Upper lobe of right lung (tissue), 1 donor: ENCODE results near the gene GPANK1. TPM values are rescaled to one million over a fixed set of nuclear protein-coding genes. Genes with fewer than 3 reads are reported as not detected.

Experiments used
- ATAC-seq: fragments of 200-7000 bp; cut with Tn5 transposase; one replicate; pipeline ENCODE4 v1.9.1; 2020; ENCODE audit warnings: mild to moderate bottlenecking, moderate library complexity
- DNase-seq: peaks from one replicate; pipeline ENCODE4 v3.0.0-alpha.2; 2020
- H3K27ac ChIP-seq: fragments of 200-600 bp; one replicate; pipeline ENCODE4 v1.8.0; 2022
- H3K27me3 ChIP-seq: fragments of 200-600 bp; one replicate; pipeline ENCODE4 v1.8.0; 2022; ENCODE audit warnings: mild to moderate bottlenecking
- H3K36me3 ChIP-seq: fragments of 200-600 bp; one replicate; pipeline ENCODE4 v1.8.0; 2022
- H3K4me1 ChIP-seq: fragments of 200-600 bp; one replicate; pipeline ENCODE4 v1.8.0; 2022
- H3K4me3 ChIP-seq: fragments of 200-600 bp; one replicate; pipeline ENCODE4 v1.8.0; 2022; ENCODE audit warnings: mild to moderate bottlenecking
- H3K9me3 ChIP-seq: fragments of 200-600 bp; one replicate; pipeline ENCODE4 v1.8.0; 2022
- intact Hi-C: fragments of 100-400 bp; cut with DNase I; formaldehyde crosslinking; loops from one replicate; pipeline ENCODE4 v1.11.0; 2022
- total RNA-seq: library from RNA; stranded (reverse); fragmentation: NEBNext Ultra II Directional; extraction: Animal tissue kit (Norgen Biotek cat#: 25700); gene quantifications from one replicate; pipeline ENCODE4 v1.2.1, GENCODE V29; 2021
- TF ChIP-seq, protein P1 (sequence below): fragments of 200-600 bp; IDR thresholded peaks from one replicate; pipeline ENCODE4 v1.8.0; 2022; ENCODE audit warnings: antibody characterized with exemption
- donor health status: DM: no; HTN: yes; CAD: no; lungs with severe emphysema.

The GPANK1 gene
- total RNA-seq, 1 donor from 2014 or later, result 13.9 TPM

DNA sequence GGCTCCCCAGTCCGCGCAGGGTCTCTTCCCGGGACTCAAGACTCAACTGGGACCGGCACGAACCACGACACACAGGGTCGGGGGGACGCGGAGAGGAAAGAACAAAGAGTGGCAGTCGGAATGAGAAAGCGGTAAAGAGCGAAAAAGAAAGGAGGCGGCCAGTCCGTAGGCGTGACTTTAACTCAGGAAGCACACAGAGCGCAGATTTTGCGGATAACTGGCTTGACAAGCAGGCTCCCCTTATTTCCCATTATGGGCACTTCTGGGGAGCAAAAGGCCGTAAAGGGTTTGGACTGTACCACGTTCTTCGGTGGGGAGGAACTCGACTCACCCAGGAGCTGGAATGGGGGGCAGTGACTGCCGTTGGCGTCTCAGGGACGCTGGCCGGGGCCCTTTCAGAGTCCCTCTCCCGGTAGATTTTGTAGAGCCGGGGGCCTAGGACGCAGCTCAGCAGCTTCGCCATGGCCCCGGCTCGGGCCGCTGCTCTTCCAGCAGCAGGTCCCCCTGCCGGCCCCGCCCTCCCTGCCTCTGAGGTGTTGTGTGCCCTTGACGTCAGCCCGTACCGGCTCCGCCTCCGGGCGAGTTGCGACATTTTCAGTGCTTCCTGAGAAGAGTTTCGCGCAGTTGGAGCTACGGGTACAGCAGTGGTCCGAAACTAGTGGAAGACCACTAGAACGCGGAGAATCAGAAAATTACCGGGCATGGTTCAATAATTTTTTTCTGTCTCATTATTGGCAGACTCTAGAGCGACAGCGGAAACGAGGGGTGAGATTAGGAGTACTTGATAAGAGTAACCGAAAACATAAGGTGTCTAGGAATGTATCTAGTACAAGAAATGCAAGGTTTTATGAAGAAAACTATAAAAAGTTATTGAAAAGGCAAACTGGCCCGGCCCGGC is 38.3 kb upstream of the GPANK1 start, which contains the start of gene ABHD16A:
Gene ABHD16A (minus strand): TSS at position 506 of the 898 bp plus-strand sequence. CDS start 43 bp downstream, at position 463.
- Histone ChIP-seq H3K4me3 (peak within 1 kb of the TSS; percentile 83), H3K27me3 (no peaks in the 10 kb centered on the region), H3K9me3 (no peaks in the 10 kb centered on the region), H3K36me3 (peaks cover 26% of the 10 kb centered on the region), H3K4me1 (peaks cover 17% of the 10 kb centered on the region), H3K27ac (peak within 1 kb of the TSS; percentile 97)
- DNase-seq, result peak; percentile 100
- TF ChIP-seq, protein P1, sequence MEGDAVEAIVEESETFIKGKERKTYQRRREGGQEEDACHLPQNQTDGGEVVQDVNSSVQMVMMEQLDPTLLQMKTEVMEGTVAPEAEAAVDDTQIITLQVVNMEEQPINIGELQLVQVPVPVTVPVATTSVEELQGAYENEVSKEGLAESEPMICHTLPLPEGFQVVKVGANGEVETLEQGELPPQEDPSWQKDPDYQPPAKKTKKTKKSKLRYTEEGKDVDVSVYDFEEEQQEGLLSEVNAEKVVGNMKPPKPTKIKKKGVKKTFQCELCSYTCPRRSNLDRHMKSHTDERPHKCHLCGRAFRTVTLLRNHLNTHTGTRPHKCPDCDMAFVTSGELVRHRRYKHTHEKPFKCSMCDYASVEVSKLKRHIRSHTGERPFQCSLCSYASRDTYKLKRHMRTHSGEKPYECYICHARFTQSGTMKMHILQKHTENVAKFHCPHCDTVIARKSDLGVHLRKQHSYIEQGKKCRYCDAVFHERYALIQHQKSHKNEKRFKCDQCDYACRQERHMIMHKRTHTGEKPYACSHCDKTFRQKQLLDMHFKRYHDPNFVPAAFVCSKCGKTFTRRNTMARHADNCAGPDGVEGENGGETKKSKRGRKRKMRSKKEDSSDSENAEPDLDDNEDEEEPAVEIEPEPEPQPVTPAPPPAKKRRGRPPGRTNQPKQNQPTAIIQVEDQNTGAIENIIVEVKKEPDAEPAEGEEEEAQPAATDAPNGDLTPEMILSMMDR, result no peak
- intact Hi-C loops, result no loop called here
- peak; percentile 98 for ATAC-seq

DNA sequence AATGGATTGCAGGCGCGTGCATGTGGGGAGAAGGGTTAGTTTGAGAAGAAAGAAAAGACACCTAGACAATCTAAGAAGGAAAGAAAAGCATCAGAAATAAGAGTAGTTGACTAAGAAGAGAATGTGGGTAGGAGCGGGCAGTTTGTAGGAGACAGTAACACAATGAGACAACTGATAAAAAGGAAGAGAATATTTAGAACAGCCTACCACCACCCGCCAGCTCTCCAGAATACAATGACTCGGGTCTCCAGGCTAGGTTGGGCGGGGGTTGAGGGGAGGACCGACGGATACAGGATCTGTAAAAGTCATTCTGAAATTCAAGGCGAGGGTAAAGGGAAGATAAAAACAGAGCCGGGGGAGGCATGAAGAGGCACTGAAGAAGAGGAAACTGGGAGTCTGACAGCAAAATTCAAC is 37.6 kb upstream of the GPANK1 start:
- no peaks in the 10 kb centered on the region for H3K9me3 ChIP-seq
- TF ChIP-seq, protein P1, result no peak
- peak overlapping the region; percentile 83 for H3K4me3 ChIP-seq
- ATAC-seq (peak; percentile 1), DNase-seq (no peak)
- intact Hi-C loops, result no loop called here
- H3K27me3 ChIP-seq, result no peaks in the 10 kb centered on the region
- peaks cover 31% of the 10 kb centered on the region for H3K36me3 ChIP-seq
- peak overlapping the region; percentile 97 for H3K27ac ChIP-seq
- peaks cover 17% of the 10 kb centered on the region for H3K4me1 ChIP-seq

DNA sequence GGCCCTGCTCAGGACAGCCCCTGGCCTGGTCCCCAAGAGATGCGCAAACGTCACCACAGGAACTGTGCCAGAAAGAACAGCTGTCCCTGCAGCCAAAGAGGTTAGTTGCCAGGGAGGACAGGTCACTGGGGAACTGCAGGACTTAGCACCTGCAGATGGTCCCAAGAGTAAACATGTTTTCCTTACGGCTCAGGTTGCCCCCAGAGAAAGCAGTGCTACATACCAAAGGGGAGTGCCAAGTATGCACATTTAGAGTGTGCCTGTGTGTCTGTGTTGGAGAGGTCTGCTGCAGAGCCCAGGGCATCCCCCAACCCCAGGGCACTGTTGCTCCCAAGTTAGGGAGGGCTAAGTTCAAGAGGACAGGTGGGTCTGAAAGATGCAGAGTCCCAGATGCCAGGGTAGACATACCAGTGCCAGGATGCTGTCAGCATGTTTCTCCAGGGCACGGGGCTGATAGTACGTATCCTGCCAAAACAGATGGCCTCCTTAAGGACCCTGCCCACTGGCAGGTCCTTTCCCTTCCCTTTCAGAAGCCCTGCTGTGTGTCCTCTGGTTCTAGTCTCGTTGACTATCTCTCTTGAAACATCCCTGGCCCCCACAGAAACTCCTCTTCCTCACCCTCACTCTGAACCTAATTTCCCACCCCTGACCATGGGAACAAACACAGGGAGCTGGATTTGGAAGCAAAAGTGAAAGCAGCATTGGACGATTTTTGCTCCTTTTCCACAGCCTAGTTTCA is 37.0 kb upstream of the GPANK1 start:
- H3K36me3 ChIP-seq, result peaks cover 34% of the 10 kb centered on the region
- peaks cover 17% of the 10 kb centered on the region for H3K4me1 ChIP-seq
- intact Hi-C loops, result no loop called here
- ATAC-seq, result no peak
- DNase-seq, result no peak
- TF ChIP-seq, protein P1, result no peak
- peak overlapping the region; percentile 97 for H3K27ac ChIP-seq
- no peaks in the 10 kb centered on the region for H3K27me3 ChIP-seq
- H3K9me3 ChIP-seq, result no peaks in the 10 kb centered on the region
- peak overlapping the region; percentile 83 for H3K4me3 ChIP-seq

DNA sequence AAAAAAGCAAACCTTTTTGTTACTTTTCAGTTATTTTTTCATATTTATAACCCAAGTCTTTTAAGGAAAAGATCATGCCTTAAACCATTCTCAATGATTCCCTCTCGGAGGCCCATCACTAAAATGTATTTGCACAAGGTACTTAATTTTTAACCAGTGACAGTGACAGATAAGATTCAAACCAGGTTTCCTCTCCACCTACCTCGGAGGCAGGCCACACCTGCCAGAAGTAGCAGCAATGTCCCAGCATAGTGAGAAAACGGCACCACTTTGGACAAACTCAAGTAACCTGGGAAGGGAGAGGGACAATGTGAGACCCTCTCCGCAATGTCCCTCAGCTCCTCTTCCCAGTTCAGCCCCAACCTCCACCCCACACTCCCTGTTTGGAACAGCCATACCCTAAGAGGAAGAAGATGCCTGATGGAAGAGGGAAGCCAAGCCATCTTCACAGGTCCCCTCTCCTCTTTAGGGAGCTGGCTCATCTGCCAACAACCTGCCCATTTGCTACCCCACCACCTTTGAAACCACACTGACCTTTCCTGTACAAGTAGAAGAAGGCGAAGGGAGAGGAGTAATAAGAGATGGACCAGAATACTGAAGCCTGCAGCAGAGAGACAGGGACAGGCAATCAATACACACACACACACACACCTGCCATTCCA is 36.1 kb upstream of the GPANK1 start:
- Histone ChIP-seq H3K27me3 (no peaks in the 10 kb centered on the region), H3K4me3 (no peak overlapping the region), H3K36me3 (peaks cover 44% of the 10 kb centered on the region), H3K9me3 (no peaks in the 10 kb centered on the region), H3K4me1 (peaks cover 17% of the 10 kb centered on the region), H3K27ac (no peak overlapping the region)
- intact Hi-C loops, result no loop called here
- ATAC-seq (no peak), DNase-seq (no peak)
- TF ChIP-seq, protein P1, result no peak

DNA sequence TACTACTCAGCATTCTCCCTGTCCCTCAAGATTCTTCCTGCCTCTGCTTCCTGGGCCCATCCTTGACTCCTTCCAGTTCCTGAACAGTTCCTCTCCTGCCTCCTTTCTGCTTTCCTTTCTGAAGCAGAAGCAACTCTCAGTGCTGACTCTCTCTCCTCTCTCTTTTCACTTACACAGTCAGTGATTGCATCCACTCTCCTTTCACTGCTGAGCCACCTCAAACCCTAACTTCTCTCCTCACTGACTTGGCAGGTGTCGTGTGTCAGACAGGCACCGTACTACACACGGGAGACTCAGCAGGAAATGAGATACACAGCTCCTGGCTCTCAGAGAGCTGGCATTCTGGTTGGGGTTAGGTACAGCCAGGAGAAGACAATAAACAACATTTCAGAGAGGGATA is 32.8 kb upstream of the GPANK1 start:
- H3K27ac ChIP-seq, result no peak overlapping the region
- peaks cover 77% of the 10 kb centered on the region for H3K36me3 ChIP-seq
- ATAC-seq, result no peak
- H3K4me3 ChIP-seq, result no peak overlapping the region
- no peaks in the 10 kb centered on the region for H3K9me3 ChIP-seq
- intact Hi-C loops, result loop anchor here (10.0 kb wide), 1 partner anchor 137 kb away; no protein-coding TSS in a partner anchor
- TF ChIP-seq, protein P1, result no peak
- no peak for DNase-seq
- H3K4me1 ChIP-seq, result peaks cover 17% of the 10 kb centered on the region
- H3K27me3 ChIP-seq, result no peaks in the 10 kb centered on the region
